ENCODE data around the gene TNFRSF13B. TPM values are rescaled to one million over a fixed set of nuclear protein-coding genes. Genes with fewer than 3 reads are reported as not detected.
"Not testable (repeated sequence)": the region's sequence is repeated elsewhere in the genome, so short reads cannot be mapped to it uniquely, and the experiment has no call there.

Gene TNFRSF13B
- total and polyA plus RNA-seq, 5 experiments from 2014 or later, result 1.3 to 1.5 TPM; not detected in 3

DNA sequence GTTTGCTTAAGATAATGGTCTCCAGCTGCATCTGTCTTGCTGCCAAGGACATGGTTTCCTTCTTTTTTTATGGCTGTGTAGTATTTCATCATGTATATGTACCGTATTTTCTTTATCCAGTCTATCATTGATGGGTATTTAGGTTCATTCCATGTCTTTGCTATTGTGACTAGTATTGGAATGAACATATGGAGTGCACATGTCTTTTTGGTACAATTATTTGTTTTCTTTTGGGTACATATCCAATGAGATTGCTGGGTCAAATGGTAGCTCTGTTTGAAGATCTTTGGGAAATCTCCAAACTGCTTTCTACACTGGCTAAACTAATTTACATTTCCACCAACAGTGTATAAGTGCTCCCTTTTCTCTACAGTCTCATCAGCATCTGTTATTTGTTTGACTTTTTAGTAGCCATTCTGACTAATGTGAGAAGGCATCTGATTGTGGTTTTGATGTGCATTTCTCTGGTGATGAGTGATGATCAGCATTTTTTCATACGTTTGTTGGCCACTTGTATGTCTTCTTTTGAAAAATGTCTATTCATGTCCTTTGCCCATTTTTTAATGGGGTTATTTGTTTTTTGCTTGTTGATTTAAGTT is 66.2 kb downstream of the TNFRSF13B start:
- POLR2A ChIA-PET, result no interaction called here
- no peak overlapping the region for H3K27ac Mint-ChIP-seq
- peaks cover 0 to 8% (median 0%) of the 10 kb centered on the region in 9 donors for H3K9me3 Mint-ChIP-seq
- peaks cover 0 to 2% (median 0%) of the 10 kb centered on the region in 3 donors for H3K36me3 Mint-ChIP-seq
- DNase-seq, result no peak
- H3K4me3 Mint-ChIP-seq, result no peak overlapping the region
- peaks cover 6 to 30% (median 17%) of the 10 kb centered on the region in 5 donors for H3K27me3 Mint-ChIP-seq
- no peak for ATAC-seq
- peaks cover 5 to 9% (median 7%) of the 10 kb centered on the region in 4 donors for H3K4me1 Mint-ChIP-seq

- H3K4me1 Mint-ChIP-seq, H3K9me3 Mint-ChIP-seq, H3K27ac Mint-ChIP-seq, ATAC-seq, DNase-seq, POLR2A ChIA-PET, H3K4me3 Mint-ChIP-seq, H3K36me3 Mint-ChIP-seq: not testable (repeated sequence)
- H3K27me3 Mint-ChIP-seq, result peaks cover 12 to 39% (median 27%) of the 10 kb centered on the region in 5 donors
These were observed 68.8 kb downstream of the TNFRSF13B start for GRCh38 chr17:16903070-16903469.

GRCh38 chr17:16900288-16900882 is 71.5 kb downstream of the TNFRSF13B start:
- POLR2A ChIA-PET, result no interaction called here
- Mint-ChIP-seq H3K4me1 (no peaks in the 10 kb centered on the region), H3K36me3 (peaks cover 0 to 2% (median 0%) of the 10 kb centered on the region in 3 donors), H3K27me3 (peaks cover 12 to 34% (median 27%) of the 10 kb centered on the region in 5 donors), H3K4me3 (no peak overlapping the region), H3K9me3 (peaks cover 0 to 8% (median 0%) of the 10 kb centered on the region in 9 donors), H3K27ac (no peak overlapping the region)
- ATAC-seq (no peak), DNase-seq (no peak)

DNA sequence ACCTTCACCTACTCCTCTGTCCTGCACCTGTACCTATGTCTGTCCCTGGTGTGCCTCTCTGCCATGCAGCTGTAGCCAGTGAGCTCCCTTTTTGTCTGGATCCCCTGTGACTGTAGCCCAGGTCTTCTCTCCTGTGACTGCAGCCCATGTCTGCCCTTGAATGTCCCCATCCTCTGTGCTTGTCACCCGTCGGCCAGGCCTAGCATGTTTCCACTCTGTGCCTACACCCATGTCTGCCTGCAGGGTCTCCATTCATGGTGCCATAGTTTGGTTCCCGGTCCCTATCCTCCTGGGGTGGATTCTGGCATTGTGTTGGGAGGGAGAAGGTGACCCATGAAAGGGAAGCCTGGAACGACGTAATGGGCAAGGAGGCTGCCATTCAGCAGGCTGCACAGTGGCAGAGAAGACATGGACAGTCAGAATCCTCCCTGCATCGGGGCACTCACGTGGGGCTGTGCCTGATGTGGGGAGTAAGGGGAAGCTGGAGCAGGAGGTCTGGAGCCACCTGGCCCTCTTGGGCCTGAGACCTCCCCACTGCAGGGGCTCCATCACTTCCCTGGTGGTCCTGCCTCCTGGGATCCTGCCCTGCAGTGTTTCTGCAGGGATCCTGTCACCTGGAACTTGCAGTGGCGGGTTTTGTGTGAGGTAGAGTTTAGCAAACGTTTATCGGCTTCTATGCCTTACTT is 74.6 kb downstream of the TNFRSF13B start:
- POLR2A ChIA-PET, H3K9me3 Mint-ChIP-seq, ATAC-seq, DNase-seq, H3K4me1 Mint-ChIP-seq, H3K27ac Mint-ChIP-seq, H3K4me3 Mint-ChIP-seq, H3K36me3 Mint-ChIP-seq: not testable (repeated sequence)
- H3K27me3 Mint-ChIP-seq, result peaks cover 10 to 25% (median 22%) of the 10 kb centered on the region in 5 donors

DNA sequence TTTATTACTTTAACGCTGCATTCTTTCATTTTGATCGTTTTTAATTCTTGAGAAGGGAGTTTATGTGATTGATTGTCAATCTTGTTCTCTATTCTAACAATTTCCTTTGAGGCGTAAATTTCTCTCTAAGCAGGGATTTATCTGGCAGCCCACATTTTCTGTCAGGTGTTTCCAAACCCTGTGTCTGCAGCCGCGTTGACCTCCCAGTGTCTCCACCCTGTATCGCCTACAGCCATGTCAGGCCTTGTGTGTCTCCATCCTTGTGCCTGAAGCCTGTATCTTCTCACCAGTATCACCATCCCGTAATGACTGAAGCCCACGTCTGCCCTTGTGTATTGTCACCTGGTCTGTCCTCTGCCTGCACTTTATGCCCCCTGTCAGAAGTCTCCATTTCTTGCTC is 75.7 kb downstream of the TNFRSF13B start:
- peak overlapping the region in 1 of 10 donors; percentile 60 for H3K27ac Mint-ChIP-seq
- not testable (repeated sequence) for H3K4me3 Mint-ChIP-seq, ATAC-seq

DNA sequence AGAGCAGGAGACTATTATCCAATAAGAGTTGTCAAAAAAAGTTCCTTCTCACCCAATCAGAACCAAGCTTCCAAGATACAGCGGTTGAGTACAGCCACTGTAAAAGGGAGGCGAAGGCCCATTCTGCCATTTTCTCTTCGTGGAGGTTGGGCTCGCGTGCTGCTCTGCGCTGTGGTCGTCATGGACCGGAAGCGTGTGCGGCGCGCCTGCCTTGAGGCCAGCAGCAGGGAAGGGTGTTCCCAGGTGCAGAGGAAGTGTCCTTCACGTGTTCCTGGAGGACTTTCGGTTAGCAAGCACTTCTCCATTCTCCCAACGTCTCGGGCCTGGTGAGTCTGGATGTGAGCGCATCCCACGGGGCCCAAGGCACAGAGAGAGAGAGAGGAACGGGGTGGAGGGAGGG is 78.4 kb downstream of the TNFRSF13B start:
- H3K4me3 Mint-ChIP-seq, DNase-seq, H3K27me3 Mint-ChIP-seq, H3K4me1 Mint-ChIP-seq, H3K9me3 Mint-ChIP-seq, ATAC-seq, H3K27ac Mint-ChIP-seq, H3K36me3 Mint-ChIP-seq, POLR2A ChIA-PET: not testable (repeated sequence)

More for the DNA sequence above, 75.7 kb downstream of the TNFRSF13B start:
- peaks cover 10 to 15% (median 14%) of the 10 kb centered on the region in 5 donors for H3K27me3 Mint-ChIP-seq
- POLR2A ChIA-PET, H3K4me1 Mint-ChIP-seq, H3K36me3 Mint-ChIP-seq, H3K9me3 Mint-ChIP-seq, DNase-seq: not testable (repeated sequence)

DNA sequence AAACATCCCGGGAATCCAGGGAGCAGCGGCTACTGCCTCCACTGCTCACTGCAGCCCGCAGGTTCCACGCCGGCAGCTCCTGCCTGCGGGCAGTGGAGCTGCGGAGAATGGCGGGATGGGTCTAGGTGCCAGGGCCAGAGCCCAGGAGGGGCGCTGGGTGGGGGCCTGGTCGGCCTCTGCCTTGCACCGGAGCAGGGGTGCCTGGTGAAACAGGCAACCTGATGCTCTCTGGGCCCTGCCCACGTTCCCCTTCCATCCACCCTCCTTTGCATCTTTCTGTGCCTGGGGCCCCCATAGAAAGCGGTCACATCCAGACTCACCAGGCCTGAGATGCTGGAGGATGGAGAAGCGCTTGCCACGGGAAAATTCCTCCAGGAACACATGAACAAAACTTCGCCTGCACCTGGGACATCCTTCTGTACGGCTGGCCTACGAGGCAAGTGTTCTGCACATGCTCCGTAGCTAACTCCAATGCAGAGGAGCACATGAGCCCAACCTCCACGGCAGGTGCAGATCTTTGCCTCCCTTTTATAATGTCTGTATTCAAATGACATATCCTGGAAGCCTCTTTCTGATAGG is 79.0 kb downstream of the TNFRSF13B start:
- H3K36me3 Mint-ChIP-seq, DNase-seq, ATAC-seq, H3K9me3 Mint-ChIP-seq, H3K27me3 Mint-ChIP-seq, H3K4me3 Mint-ChIP-seq, POLR2A ChIA-PET, H3K4me1 Mint-ChIP-seq, H3K27ac Mint-ChIP-seq: not testable (repeated sequence)

DNA sequence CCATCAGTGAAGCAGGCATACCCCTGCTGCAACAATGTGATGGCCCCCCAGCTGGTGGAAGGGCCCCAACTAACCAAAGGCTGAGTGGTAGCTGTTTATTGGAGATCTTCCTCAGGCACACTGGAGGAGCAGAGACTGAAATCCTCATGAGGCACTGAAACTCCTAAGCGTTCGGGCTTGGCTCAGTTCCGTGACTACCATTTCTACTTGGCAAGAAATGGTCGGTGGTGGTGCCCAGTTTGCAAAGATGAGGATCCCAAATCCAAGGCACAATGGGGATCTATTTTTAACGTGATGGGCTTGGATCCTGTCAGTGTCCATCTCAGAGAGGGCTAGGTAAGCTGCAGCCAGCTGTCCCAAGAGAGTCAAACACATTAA is 82.8 kb downstream of the TNFRSF13B start:
- ATAC-seq (no peak), DNase-seq (no peak)
- POLR2A ChIA-PET, result no interaction called here
- no peaks in the 10 kb centered on the region for H3K4me1 Mint-ChIP-seq
- H3K36me3 Mint-ChIP-seq, result no peaks in the 10 kb centered on the region
- H3K27ac Mint-ChIP-seq, result no peak overlapping the region
- H3K9me3 Mint-ChIP-seq, result no peaks in the 10 kb centered on the region
- H3K4me3 Mint-ChIP-seq, result no peak overlapping the region
- H3K27me3 Mint-ChIP-seq, result no peaks in the 10 kb centered on the region

Other genes starting within 250 kb of the TNFRSF13B start
- 100 to 1,000 TPM; 219 to 234 TPM for gene MPRIP, start 70.3 kb upstream of the TNFRSF13B start, total RNA-seq
- gene MPRIP, start 70.3 kb upstream of the TNFRSF13B start, polyA plus RNA-seq, result 10 to 100 TPM; 16.9 to 28.3 (median 26.4) TPM
- gene PLD6, start 234.2 kb upstream of the TNFRSF13B start, total RNA-seq, result 10 to 100 TPM; 12.2 to 13.1 TPM
- gene PLD6, start 234.2 kb upstream of the TNFRSF13B start, polyA plus RNA-seq, result 1 to 10 TPM; 6.6 to 9.8 (median 8.2) TPM

Measured in naive thymus-derived CD8-positive, alpha-beta T cell (primary cell).